ENCODE data around the gene PGAP3.

PGAP3 gene

DNA sequence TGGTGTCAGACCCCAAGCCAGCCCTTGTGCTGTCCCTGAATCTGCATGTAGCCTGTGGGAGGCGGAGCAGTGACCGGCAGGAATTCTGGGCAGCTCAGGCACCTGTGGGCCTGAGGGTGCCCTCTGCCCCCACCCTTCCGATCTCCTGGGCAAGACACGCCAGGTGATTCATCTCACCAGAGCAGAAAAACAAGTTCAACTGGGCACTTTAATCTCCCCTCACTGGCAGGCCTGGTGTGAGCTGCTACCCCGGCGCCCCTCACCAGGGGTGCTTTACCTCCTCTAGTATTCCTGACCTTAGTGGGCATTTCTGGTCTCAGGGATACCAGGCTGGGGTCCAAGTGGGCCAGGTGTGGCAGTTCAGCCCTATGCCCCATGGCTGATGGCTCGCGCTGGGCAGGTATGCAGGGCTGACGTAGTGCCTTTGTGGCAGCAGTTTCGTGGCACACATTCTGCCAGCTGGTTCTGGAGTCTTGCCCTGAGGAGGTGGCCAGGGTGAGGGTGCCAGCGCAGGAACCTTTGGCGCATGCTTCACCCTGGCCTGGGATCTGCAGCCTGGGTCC lies 18.0 kb upstream of the PGAP3 start:
- Histone ChIP-seq H3K36me3 (ENCODE audit: insufficient read depth, low read length) (no peaks in the 10 kb centered on the region), H3K9me2 (ENCODE audit: low read depth, low read length) (no peaks in the 10 kb centered on the region), H3F3A (ENCODE audit: insufficient read depth, low read length) (no peaks in the 10 kb centered on the region), H2AFZ (ENCODE audit: low read length) (no peak overlapping the region), H3K4me1 (ENCODE audit: insufficient read depth, low read length, severe bottlenecking) (no peaks in the 10 kb centered on the region), H3K79me2 (ENCODE audit: insufficient read depth, low read length) (no peaks in the 10 kb centered on the region), H3K27ac (ENCODE audit: low read depth, low read length, poor library complexity, severe bottlenecking) (no peak overlapping the region), H3K9me3 (ENCODE audit: low read length) (no peaks in the 10 kb centered on the region), H3K27me3 (ENCODE audit: insufficient read depth, low read length) (no peaks in the 10 kb centered on the region), H3K4me3 (ENCODE audit: low read depth, low read length, poor library complexity, severe bottlenecking) (no peak overlapping the region), H3K9ac (ENCODE audit: low read length) (no peak overlapping the region), H3K4me2 (ENCODE audit: low read length) (no peak overlapping the region), H4K20me1 (ENCODE audit: insufficient read depth, low read length) (no peaks in the 10 kb centered on the region)
- TF ChIP-seq CTCF (IDR thresholded peaks at IDR 0.05; ENCODE audit: low read length) = no peak
- no peak for TF ChIP-seq EZH2 (IDR thresholded peaks at IDR 0.05; ENCODE audit: borderline replicate concordance, low read length)

GRCh38 chr17:39704821-39705551 lies 17.1 kb upstream of the PGAP3 start:
- H3K79me2 ChIP-seq (ENCODE audit: insufficient read depth, low read length) = no peaks in the 10 kb centered on the region
- H3K27me3 ChIP-seq (ENCODE audit: insufficient read depth, low read length) = no peaks in the 10 kb centered on the region
- H3K36me3 ChIP-seq (ENCODE audit: insufficient read depth, low read length) = no peaks in the 10 kb centered on the region
- no peak overlapping the region for H3K4me3 ChIP-seq (ENCODE audit: low read depth, low read length, poor library complexity, severe bottlenecking)
- H3K4me2 ChIP-seq (ENCODE audit: low read length) = no peak overlapping the region
- no peaks in the 10 kb centered on the region for H3K9me2 ChIP-seq (ENCODE audit: low read depth, low read length)
- no peak overlapping the region for H3K27ac ChIP-seq (ENCODE audit: low read depth, low read length, poor library complexity, severe bottlenecking)
- no peaks in the 10 kb centered on the region for H3F3A ChIP-seq (ENCODE audit: insufficient read depth, low read length)
- TF ChIP-seq EZH2 (IDR thresholded peaks at IDR 0.05; ENCODE audit: borderline replicate concordance, low read length) (no peak), CTCF (IDR thresholded peaks at IDR 0.05; ENCODE audit: low read length) (no peak)
- H3K9me3 ChIP-seq (ENCODE audit: low read length) = no peaks in the 10 kb centered on the region
- H4K20me1 ChIP-seq (ENCODE audit: insufficient read depth, low read length) = no peaks in the 10 kb centered on the region
- H2AFZ ChIP-seq (ENCODE audit: low read length) = no peak overlapping the region
- H3K4me1 ChIP-seq (ENCODE audit: insufficient read depth, low read length, severe bottlenecking) = no peaks in the 10 kb centered on the region
- no peak overlapping the region for H3K9ac ChIP-seq (ENCODE audit: low read length)

- Histone ChIP-seq H3K9me2 (ENCODE audit: low read depth, low read length) (no peaks in the 10 kb centered on the region), H3K4me1 (ENCODE audit: insufficient read depth, low read length, severe bottlenecking) (no peaks in the 10 kb centered on the region), H3K4me2 (ENCODE audit: low read length) (no peak overlapping the region), H3K4me3 (ENCODE audit: low read depth, low read length, poor library complexity, severe bottlenecking) (no peak overlapping the region), H3K27ac (ENCODE audit: low read depth, low read length, poor library complexity, severe bottlenecking) (no peak overlapping the region), H3K36me3 (ENCODE audit: insufficient read depth, low read length) (no peaks in the 10 kb centered on the region), H4K20me1 (ENCODE audit: insufficient read depth, low read length) (no peaks in the 10 kb centered on the region), H3K27me3 (ENCODE audit: insufficient read depth, low read length) (no peaks in the 10 kb centered on the region), H3K9ac (ENCODE audit: low read length) (no peak overlapping the region), H3F3A (ENCODE audit: insufficient read depth, low read length) (no peaks in the 10 kb centered on the region), H3K79me2 (ENCODE audit: insufficient read depth, low read length) (no peaks in the 10 kb centered on the region), H2AFZ (ENCODE audit: low read length) (no peak overlapping the region), H3K9me3 (ENCODE audit: low read length) (no peaks in the 10 kb centered on the region)
- TF ChIP-seq EZH2 (IDR thresholded peaks at IDR 0.05; ENCODE audit: borderline replicate concordance, low read length) (no peak), CTCF (IDR thresholded peaks at IDR 0.05; ENCODE audit: low read length) (no peak)
Measured at GRCh38 chr17:39703913-39704312, 16.1 kb upstream of the PGAP3 start.
